NCI-H1105 treated with DMSO at 0.1 percent for 48 hours (cell line): Measurements from ENCODE around the gene WDR82.

ENCODE experiments used
- DNase-seq: peaks from one replicate; lab custom pipeline; 2025; lab: John Stamatoyannopoulos, UW

The WDR82 gene, protein sequence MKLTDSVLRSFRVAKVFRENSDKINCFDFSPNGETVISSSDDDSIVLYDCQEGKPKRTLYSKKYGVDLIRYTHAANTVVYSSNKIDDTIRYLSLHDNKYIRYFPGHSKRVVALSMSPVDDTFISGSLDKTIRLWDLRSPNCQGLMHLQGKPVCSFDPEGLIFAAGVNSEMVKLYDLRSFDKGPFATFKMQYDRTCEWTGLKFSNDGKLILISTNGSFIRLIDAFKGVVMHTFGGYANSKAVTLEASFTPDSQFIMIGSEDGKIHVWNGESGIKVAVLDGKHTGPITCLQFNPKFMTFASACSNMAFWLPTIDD

DNA sequence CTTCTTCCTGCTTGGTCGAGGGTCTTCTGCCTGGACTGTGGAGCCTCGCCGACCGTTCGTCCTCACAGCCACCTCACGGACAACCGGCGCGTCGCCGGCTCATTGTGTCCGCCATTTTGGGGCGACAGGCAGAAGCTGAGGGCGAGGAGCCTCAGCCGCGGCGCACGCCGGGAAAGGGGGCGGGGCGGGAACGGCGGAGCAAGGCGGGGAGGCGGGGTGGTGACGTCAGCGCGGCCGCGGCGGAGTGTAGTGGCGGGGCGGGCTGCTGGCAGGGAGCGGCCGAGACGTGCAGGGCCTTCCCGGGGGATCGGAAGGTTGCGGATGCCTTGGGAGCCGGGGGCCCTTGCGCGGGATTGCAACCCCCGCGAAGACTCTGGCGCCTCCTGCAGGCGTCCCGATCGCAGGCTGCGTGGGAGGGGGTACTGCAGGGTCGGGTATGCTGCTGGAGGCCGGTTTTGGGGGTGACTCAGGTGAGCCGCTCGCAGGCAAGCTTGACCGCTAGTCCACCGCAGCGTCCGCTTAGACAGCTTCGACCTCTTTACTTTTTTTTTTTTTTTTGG lies at the start of gene WDR82:
Gene WDR82 (minus strand): TSS at position 140 of the 560 bp plus-strand sequence. CDS start 288 bp downstream, outside the sequence.
- DNase-seq: peak; percentile 80

DNA sequence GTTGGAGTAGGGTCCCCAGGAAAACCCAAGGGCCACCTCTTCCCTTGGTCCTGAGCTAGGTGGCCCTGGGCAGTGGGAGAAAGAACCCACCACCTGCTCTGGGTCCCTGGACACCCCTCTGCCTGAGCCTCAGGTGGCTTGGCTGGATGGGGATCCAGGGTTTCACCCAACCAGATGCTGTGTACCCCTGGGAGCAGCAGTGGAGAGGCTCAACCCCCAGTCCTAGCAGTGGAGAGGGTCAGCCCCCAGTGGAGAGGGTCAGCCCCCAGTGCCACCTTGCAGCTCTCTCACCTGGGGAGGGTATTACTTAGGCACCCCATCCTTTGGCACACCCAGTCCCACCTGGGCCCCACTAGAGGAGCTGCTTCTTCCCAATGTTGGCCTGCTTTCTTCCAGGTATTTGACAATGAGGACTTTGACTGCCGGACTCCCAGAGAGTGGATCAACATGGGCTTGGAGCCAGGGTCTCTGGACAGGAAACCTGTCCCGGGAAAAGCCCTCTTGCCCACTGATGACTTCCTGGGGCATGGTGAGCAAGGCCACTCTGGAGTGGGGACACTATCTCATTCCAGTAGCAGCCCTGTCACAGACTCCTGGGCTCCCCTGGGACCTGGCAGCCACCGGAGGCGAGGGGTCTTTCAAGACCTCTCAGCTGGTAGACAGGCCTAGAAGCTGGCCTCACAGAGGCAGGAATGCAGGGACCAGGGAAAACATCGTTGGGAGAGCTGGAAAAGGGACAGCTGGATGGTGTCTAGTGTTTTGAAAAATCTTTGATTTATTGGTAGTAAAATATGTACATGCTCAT lies 49.2 kb upstream of the WDR82 start:
- DNase-seq: no peak

DNA sequence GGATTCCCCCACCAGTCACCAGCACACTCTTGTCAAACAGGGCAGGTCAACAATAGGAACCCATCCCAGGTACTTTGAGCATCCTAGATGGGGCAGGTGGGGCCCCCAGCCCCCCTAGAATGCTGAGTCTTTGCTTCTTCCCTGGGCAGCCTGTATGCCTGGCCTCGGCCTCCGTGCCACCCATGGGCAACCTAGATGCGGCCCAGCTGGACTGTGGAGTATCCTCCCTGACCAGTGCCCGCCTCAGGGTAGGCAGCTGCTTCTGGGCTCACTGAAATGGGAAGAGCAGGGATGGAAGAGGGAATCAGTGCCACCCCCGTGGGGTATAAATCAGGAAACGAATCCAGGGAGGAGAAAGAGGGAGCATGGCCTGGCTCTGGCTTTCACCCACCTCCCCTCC lies 48.5 kb upstream of the WDR82 start:
- no peak for DNase-seq

DNA sequence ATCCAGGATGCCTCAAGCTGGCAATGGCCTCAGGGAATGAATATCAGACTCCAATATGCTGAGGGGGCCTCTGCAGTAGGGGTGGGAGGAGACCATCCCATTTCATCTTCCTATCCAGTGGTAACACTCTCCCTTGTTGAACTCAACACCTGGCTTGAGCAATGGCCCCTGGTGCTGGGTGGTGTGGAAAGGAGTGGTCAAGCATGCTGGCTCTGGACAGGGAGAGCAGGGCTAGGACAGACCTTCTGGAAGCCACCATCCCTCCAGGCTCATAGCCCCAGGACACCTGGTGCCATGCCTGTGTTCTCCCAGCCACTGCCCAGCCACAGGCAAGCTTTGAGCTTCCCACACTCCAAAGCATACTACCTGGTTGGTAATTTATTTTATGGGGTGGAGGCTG lies 47.2 kb upstream of the WDR82 start:
- no peak for DNase-seq

DNA sequence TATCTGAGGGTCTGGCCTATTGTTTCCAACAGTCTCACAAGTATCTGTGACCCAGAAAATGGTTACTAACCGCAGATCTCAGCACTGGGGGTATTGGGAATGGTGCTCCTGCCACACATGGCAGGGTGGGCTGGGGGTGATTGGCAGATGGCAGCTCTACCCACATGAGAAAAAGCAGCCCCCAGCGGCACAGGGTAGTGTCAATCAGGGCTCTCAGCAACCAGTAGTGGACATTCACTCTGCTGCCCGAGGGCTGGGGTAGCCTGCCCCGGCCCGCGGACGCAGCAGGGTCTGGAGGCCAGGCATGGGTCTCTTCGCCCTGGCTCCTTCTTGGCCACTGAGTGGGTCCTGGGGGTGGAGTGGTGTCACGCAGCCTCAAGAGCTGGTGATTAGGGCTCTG lies 46.2 kb upstream of the WDR82 start:
- no peak for DNase-seq

DNA sequence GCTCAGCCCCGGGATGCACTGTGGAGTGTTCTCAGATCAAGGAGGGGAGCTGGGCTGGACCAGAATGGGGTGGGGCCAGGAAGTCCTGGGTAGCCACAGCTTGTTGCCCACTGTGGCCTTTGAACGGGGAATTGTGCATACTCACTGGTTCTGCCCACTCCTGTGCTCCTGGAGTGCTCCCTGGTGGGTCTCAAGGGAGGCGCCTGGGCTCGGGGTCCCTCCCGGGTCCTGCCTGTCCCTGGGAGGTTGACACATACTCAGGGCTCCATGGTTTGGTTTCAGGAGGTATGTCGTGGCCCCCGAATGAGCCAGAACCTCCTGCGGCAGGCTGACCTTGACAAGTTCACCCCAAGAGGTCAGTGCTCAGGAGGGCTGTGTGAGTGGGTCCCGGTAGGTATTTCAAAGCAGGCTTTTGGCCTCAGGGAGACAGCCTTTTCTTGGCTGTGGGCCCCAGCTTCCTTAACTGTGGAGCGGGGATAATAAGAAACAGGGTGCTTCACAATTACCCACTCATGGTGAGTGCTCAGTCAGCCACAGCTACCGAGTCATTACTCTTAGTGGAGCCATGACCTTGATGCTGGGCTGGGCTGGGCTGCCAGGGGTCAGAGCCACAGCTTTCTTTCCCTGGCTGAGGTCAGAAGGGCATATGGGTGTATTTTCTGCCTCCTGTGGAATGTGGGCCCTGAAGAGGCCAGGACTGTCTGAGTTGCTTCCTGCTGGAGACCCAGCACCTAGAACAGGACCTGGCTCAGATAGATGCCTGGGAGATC lies 45.3 kb upstream of the WDR82 start:
- DNase-seq: no peak

DNA sequence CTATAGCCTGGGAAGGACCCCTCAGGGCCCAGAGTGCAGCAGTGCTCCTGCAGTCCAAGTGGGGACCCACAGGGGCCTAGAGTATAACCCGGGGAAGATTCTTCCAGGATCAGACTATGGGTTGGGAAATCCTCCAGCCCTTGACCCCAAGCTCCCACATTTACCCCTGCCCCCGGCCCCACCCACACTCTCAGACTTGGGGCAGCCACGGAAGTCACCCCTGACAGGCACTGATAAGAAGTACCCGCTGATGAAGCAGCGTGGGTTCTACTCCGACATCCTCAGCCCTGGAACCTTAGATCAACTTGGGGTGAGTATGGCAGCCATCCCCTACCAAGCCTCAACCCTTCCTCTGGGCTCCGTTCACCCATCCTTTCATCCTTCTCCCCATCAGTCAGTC lies 44.0 kb upstream of the WDR82 start:
- no peak for DNase-seq

DNA sequence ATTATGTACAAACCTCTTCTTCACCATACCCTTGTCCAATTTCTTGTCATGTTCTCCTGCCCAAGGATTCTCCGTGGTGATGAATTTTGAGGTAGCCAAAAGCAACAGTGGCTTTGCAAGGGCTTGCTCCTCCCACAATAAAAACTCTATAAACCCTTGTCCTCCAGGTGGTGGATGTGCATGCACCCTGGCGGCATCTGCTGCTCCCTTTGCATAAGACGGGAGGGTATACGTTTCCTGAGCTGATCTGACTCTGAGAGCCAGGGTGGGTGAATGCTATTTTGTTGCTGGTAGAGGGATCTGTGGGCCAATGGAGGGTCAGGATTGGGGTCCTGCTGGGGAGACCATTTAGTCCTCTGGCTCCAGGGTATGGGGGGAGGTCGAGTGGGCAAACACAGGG lies 43.0 kb upstream of the WDR82 start:
- DNase-seq: no peak

DNA sequence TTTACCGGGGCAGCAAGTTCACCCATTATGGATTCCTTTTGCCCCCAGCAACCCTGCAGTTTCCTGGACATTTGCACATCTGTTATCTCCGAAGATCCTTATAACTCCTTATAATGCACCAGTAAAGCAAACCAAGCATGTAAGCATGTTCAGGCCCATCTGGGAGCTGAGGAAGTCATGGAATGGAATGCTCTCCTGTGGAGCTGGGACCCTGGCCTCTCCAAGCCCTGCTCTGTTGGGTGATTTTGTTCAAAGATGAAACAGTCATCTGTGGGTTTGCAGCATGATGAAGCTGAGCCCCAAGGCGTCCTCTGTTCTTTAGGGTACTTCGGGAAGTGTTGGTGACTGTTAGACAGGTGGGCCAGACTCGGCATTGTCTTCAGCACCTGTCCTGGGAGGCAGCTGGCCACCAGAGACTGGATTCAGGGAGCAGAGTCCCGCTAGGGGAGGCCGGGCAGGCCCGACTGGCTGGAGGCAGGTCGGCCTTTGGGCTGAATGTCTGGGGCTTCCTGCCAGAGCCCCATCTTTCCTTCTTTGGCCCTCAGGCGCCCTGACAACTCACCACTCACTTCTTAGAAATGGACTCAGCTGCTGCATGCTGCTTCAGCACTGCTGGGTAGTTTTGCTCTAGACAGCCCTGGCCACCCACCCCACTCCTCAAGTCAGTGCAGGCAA lies 41.6 kb upstream of the WDR82 start:
- no peak for DNase-seq

DNA sequence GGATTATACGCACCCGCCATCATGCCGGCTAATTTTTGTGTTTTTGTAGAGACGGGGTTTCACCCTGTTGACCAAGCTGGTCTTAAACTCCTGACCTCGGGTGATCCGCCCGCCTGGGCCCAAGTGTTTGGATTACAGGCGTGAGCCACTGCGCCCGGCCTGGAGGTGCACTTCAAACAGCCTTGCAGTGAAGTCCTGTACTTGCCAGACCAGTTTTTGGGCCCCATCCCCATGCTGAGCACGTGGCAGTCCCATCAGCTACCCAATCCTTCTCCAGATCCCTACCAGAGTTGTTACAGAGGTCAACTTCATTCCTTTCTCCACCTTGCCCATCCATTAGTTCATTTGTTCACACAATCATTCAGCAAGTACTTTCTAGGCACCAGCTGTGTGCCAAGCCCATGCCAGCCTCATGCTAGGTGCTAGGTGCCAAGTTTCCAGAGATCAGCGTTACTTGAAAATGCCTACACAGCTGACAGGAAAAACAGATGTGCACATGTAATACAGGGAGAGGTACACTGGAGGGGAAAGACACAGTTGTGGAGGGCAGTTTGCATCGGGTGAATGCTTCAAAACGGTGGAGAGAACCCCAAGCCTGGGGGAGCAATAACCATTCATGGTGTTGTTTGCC lies 39.9 kb upstream of the WDR82 start:
- DNase-seq: no peak

DNA sequence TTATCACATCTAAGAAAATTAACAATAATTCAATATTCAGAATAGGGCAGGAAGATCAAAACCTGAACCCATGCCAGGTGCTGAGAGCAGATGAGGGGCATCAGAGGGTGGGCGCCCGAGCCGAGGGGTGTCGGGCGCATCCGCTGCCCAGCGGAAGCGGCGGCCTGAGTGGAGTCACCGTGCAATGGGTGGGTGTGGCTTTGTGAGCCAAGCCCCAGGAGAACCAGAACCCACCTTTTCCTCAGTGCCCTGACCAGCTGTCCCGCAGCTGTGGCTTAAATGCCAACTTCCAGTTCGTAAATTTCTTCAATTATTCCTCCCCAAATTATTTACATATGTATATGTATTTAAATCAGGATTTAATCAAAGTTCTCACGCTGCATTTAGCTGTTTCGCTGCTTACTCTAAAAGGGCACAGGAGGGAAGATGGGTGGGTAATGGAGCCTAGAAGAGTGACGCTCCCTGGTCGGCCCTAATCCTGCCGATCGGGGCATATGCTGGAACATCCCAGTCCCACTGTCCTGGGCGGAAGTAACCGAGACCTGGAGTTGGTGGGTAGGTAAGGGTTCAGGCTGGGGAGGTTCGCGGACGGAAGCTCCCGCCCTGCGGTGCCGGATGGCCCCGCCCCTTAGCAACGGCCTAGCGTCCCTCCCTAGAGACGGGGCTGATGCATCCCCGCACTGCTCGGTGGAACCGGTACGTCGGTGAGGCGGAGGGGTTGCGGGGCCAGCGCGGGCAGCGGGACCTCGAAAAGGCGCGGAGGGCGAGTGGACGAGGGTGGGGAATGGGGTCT lies 39.0 kb upstream of the WDR82 start:
- DNase-seq: no peak

DNA sequence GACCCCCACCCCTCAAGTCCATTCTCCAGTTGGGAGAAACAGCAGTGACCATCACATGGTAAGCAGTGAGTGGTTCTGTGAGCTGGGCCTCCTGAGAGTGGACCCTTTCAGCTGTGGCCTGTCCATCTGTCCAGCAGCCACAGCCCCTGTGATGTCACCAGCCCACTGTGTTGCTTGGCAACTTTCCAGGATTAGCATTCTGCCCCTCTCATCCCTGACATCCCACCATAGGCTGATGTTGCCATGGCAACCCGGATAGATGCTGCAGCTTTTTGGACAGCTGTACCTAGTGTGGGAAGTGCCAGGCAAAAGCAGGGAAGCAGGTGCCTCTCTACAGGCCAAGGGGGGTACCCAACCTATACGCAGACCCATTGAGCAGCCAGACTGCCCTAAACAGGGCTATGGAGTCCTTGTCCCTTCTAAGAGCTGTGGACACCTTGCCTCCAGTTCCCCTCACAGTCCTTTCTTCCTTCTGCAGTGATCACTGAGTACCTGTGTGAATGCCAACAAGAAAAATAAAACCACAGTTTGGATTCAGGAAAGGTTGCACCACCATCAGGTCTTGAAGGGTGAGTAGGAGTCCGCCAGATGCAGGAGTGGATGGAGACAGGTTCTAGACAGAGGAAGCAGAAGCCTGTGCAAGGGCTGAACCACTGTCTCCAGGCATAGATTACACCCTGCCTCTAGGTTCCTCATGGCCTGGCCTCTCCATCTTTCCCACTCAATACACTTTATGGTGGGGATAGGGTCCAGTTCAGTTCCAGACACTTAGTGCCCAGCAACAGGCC lies 37.7 kb upstream of the WDR82 start, which contains the start of gene DNAH1:
Gene DNAH1 (plus strand): TSS at position 343 of the 788 bp plus-strand sequence. CDS start 6,124 bp downstream, outside the sequence.
- DNase-seq: peak; percentile 8

DNA sequence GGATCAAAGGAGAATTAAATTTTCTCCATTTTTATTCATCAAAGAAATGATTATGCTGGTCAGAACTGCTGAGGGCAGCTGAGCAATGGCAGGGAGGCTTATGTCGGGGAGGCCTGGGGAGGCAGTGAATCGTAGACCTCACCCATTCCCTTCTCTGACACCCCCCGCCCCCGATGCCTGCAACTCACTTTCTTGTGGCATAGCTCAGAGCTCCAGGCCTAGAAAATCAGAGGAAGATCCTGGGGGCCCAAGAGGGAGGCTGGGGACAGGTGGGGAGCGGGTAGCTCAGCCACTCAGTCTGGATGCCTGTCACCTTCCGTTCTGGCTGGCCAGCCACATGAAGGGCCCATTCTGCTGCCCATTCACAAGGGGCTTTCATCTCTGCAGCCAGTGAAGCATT lies 36.6 kb upstream of the WDR82 start:
- DNase-seq: no peak

DNA sequence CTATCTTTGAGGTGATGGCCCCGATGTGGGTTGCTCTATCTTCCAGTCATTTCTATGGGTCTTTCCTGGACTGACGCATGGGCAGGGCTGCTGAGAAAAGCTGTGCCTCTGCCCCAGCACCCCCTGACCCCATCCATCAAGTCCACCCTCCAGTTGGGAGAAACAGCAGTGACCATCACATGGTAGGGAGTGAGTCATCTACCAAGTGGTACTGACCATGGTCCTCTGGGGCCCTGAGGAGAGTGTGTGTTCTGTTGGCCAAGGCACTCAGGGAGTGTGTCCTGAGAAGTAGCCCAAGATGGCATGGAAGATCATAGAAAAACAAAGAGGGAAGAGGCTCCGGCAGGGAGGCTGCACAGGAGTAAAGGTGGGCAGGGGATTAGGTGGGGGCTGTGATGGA lies 36.0 kb upstream of the WDR82 start:
- DNase-seq: no peak

DNA sequence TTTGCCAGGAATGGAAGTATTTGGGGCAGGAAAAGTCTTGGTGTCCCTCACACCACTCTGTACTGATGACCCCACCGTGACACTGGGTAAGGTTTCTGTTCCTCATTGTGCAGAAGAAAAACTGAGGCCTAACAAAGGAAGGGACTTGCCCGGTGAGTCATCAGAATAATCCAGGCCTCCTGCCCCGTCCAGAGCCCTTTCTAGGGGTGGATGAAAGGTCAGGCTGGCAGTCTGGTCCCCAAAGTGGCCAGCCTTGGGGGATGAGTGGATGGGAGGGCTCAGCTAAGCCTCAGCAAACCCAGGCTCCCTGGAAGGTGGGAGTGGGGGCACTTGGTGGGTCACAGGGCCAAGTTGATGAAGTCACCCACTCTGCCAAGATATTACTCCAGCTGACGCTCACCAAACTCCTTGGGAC lies 35.3 kb upstream of the WDR82 start:
- no peak for DNase-seq

DNA sequence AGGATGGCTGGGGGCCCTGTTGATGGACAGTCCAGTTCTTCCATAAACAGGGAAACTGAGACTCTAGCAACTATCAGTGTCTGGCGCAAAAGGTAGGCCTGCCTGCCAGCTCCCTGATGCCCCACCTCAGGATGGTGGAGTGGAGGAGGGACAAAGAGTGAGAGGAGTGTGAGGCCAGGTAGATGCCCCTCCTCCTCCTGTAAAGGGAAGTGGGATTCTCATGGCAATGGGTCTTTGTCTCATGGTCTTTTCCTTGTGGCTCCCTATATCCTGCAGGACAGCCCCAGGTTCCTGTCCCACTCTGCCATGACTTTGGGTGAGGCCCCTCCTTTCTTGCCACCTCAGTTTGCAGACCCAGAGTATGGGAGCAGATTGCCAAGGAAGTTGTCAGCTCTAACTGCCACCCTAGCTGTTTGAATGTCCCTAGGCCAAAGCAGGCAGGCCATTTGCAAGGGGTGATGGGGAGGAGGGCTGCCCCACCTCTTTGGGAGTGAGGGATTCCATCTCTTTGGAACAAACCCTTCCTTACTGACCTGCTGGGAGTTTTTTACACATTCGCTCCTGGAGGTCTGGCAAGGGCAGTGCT lies 34.8 kb upstream of the WDR82 start:
- DNase-seq: no peak

DNA sequence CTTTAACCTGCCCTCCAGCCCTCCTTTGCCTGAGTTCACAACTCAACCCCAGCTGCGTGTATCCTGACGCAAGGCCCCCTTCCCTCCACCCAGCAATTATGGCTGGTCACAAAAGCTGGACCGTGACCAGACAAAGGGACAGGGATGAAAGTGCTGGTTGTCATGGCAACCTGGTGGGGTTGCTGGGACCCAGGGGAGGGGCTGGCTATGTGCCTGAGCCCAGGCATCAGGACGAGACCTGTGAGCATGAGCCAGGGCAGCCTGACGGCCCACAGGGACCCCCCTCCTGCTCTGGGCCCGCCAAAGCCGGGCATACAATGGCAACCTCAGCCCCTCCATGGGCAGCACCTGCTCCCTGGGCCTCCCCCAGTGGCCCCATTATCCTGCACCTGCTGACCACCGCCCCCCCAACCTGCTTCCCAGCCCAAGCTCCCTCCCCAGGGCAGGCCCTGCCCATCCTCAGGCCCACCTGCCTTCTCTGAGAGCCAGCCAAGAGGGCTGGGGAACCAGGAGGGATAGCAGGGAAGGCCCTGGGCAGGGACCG lies 33.2 kb upstream of the WDR82 start:
- peak; percentile 66 for DNase-seq

DNA sequence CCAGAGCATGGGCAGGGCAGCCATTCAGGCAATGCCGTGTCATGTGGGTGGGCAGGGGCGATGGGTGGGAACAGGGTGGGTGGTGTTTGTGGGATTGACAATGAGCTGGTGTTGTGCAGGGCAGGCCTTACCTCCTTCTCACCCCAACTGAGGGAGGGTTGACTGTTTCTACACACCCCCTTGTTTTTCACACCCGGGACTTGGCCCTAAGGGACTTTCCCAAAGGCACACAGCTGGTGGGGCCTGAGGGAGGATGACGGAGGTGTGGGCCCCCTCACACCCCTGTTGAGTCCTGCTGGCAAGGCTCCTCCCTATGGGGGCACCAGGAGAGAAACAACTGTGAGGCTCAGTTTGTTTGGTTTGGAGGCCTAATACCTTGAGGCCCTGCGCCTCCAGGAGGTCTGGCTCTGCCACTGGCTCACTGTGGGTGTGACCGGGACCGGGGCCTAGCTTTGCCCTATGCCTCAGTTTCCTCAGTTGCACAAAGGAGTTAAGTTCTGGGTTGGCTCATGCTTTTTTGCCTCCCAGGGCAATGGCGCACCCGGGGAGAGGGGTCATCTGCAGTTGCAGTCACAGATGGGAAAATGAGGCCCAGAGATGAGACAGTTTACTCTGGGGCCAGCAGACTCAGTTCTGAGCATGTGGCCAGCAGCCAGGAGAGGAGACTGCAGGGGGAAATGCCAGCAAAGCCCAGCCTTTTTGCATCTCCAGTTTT lies 32.6 kb upstream of the WDR82 start:
- DNase-seq: no peak
